GM04503 (cell line): ENCODE data around the gene EFHC1.

Experiments used
- DNase-seq: peaks from one replicate; pipeline ENCODE4 v3.0.0-alpha.2; 2012; ENCODE audit warnings: low read depth

Gene EFHC1

GRCh38 chr6:52555518-52556233 lies 135.5 kb downstream of the EFHC1 start:
- DNase-seq = no peak

GRCh38 chr6:52557389-52558265 lies 137.5 kb downstream of the EFHC1 start:
- DNase-seq = no peak

- DNase-seq = no peak
Observed at GRCh38 chr6:52558266-52559000, 138.3 kb downstream of the EFHC1 start.

DNA sequence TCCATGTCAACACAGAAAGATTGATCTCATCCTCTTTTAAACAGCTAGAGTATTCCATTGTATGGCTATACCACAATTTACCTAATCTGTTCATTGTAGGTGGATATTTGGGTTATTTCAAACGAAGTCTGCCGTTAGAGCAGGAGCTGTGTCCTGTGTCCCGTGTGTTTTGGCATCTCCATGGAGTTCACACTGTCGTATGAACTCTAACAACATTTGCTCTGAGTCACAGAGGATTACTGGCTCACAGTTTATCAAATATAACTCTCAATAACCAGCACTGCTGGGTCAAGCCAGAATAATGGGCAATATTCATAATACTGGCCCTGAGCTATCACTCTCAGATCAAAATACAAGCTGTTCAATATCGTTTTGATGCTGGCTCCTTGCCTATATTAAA lies 140.3 kb downstream of the EFHC1 start:
- no peak for DNase-seq

DNA sequence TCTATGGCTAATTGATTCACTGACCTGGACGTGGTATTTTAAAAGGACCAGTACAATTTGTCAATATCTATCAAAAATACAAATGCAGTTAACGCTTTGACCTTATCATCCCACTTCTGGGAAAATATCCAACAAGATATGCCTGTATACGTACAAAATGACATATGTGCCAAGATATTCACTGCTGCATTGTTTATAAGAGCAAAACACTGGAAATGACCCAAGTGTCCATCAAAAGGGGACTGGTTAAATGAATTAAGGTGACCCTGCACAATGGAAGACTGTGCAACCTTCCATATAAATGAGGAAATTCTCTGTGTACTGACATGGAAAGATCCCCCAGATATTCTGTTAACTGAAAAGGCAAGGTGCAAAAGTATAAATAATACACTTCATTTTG lies 142.8 kb downstream of the EFHC1 start:
- DNase-seq = no peak

- DNase-seq = no peak
Observed at GRCh38 chr6:52564856-52565255, 144.7 kb downstream of the EFHC1 start.

GRCh38 chr6:52566201-52566600 lies 146.1 kb downstream of the EFHC1 start:
- no peak for DNase-seq

DNA sequence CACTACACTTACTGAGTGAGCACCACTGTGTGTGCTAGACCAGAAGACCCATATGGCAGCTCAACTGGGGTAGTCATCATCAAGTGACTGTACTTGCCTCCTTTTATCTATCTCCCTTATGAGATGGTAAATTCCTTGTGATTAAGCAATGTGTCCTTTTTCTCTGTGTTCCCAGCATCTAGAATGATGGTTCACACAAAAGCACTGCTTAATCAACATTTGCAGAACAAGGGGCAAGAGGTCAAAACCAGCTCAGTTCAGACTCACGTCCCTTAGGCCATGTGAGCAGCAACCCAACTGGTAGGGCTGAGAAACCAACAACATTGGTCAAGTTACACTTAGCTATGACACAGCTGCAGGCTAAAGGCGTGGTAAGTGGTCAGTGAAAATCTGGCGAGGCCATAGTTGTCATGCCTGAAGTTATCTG lies 146.7 kb downstream of the EFHC1 start:
- DNase-seq = peak; percentile 97

- DNase-seq = no peak
Observed at GRCh38 chr6:52568320-52568719, 148.2 kb downstream of the EFHC1 start.

DNA sequence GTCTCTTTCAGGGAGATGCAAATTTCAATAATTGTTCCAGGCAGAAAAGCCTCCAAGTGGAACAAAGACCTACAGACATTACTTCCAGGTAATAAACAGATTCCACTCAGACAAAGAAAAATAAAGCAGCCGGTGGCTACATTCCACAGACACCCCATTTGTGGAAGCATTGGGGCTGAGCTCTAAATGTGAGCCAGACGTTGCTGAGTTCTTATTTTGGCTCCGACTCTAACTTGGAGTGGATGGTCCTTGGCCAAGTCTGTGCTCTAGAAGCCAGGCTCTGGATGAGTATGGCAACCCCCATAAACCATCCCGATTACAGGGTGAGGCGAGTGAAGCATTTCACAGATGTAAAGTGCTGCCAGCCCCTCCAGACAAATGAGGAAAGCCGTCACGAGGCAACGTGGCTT lies 150.2 kb downstream of the EFHC1 start:
- no peak for DNase-seq

DNA sequence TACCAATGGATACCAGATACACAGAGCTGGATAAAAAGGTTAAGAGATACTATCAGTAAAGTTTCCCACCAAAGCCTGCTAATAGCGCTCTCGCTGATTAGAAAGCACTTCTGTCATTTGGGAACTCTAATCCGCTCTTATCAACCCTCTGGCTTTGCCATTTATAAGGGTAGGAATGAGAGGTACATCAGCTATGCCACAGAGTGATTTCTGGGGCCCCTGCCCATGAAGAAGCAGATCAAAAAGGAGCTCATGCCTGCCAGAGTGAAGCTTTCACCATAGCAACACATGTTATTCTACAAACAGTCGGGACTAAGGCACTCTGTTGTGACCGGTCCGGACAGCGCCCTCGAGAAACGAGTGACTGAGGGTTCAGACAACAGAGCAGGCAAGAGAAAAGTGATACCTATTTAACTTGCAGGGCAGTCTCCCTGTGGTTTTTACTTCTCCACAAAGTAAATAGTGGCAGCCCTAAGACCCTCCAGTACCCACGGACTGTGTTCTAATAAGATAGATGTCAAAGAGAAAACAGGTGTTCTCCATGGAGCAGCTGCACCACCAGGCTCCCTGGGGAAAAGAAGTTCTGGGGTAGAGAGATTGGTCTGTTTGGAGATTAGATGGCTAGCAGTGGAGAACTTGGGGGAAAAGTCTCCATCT lies 151.1 kb downstream of the EFHC1 start:
- no peak for DNase-seq

- no peak for DNase-seq
Observed at GRCh38 chr6:52572536-52572935, 152.4 kb downstream of the EFHC1 start.

GRCh38 chr6:52573295-52573694 lies 153.2 kb downstream of the EFHC1 start:
- DNase-seq = no peak
